Fibroblast of lung (primary cell): ENCODE results near the gene CYP3A5. TPM values are rescaled to one million over a fixed set of nuclear protein-coding genes. Genes with fewer than 3 reads are reported as not detected.

Experiments used
- DNase-seq, 2 donors: peaks; one replicate each; pipeline versions ENCODE4 v3.0.0 to v3.0.0-alpha.2; 2010; ENCODE audit warnings: low read depth in 2 of 2
- H2AFZ ChIP-seq: 2 replicates; pipeline ENCODE4 v1.5.1; 2012; ENCODE audit warnings: low read length, control low read depth, inconsistent platforms
- H3K27ac ChIP-seq: 2 replicates; pipeline ENCODE4 v1.5.1; 2011; ENCODE audit warnings: low read length, control low read depth; ENCODE audit not compliant: insufficient read depth
- H3K27me3 ChIP-seq: 2 replicates; pipeline ENCODE4 v1.5.1; 2011; ENCODE audit warnings: mild to moderate bottlenecking, low read length; ENCODE audit not compliant: control insufficient read depth, insufficient read depth
- H3K36me3 ChIP-seq: 2 replicates; pipeline ENCODE4 v1.5.1; 2011; ENCODE audit warnings: low read length; ENCODE audit not compliant: control insufficient read depth, insufficient read depth
- H3K4me1 ChIP-seq: 2 replicates; pipeline ENCODE4 v1.5.1; 2011; ENCODE audit warnings: low read length; ENCODE audit not compliant: control insufficient read depth, insufficient read depth; ENCODE audit errors: extremely low read depth
- H3K4me2 ChIP-seq: 2 replicates; pipeline ENCODE4 v1.5.1; 2011; ENCODE audit warnings: low read length, control low read depth; ENCODE audit not compliant: insufficient read depth; ENCODE audit errors: extremely low read depth
- H3K4me3 ChIP-seq, 4 experiments: fragments of 200-600 bp in 1 of 4; sonication (generic) in 1 of 4; replicated peaks in 1 of 4; 2 replicates each; pipeline ENCODE4 v1.5.1; 2011 to 2016; ENCODE audit warnings: low read length in 4 of 4, low read depth in 3 of 4, mild to moderate bottlenecking in 3 of 4, control low read depth in 2 of 4, inconsistent platforms in 1 of 4, mixed read lengths in 1 of 4; ENCODE audit not compliant: insufficient read depth in 1 of 4; ENCODE audit errors: control extremely low read depth in 1 of 4
- H3K79me2 ChIP-seq: 2 replicates; pipeline ENCODE4 v1.5.1; 2012; ENCODE audit warnings: mild to moderate bottlenecking, low read length, inconsistent platforms; ENCODE audit not compliant: control insufficient read depth, insufficient read depth
- H3K9ac ChIP-seq: 2 replicates; pipeline ENCODE4 v1.5.1; 2011; ENCODE audit warnings: mild to moderate bottlenecking, low read length, control low read depth; ENCODE audit not compliant: insufficient read depth
- H3K9me3 ChIP-seq: 2 replicates; pipeline ENCODE4 v1.5.1; 2012; ENCODE audit warnings: low read depth, low read length; ENCODE audit not compliant: control insufficient read depth, insufficient read depth
- H4K20me1 ChIP-seq: 2 replicates; pipeline ENCODE4 v1.5.1; 2011; ENCODE audit warnings: low read length; ENCODE audit not compliant: control insufficient read depth, insufficient read depth; ENCODE audit errors: extremely low read depth
- CTCF ChIP-seq, 2 donors: IDR thresholded peaks in 1 of 2; conservative IDR thresholded peaks in 1 of 2; 1 replicate in 1 of 2; 2 replicates in 1 of 2; pipeline ENCODE4 v1.5.1; 2011 to 2012; ENCODE audit warnings: low read length in 2 of 2, control low read depth in 1 of 2, inconsistent platforms in 1 of 2, low read depth in 1 of 2, mild to moderate bottlenecking in 1 of 2
- EZH2 ChIP-seq: IDR thresholded peaks from 2 replicates; pipeline ENCODE4 v1.5.1; 2012; ENCODE audit warnings: low read length, control low read depth, mild to moderate bottlenecking; ENCODE audit errors: missing control alignments
- polyA plus RNA-seq, 2 donors: library from polyadenylated mRNA; depleted of rRNA in 1 of 2; stranded (reverse) in 1 of 2; unstranded in 1 of 2; fragments of >200 nt; gene quantifications; 2 replicates each; pipeline ENCODE4 v1.2.1, GENCODE V29; 2011 to 2012; ENCODE audit warnings: missing spikeins in 1 of 2
- total RNA-seq: library from RNA; depleted of rRNA; stranded (reverse); fragments of >200 nt; gene quantifications from 2 replicates; pipeline ENCODE4 v1.2.1, GENCODE V29; 2014

The CYP3A5 gene
- total and polyA plus RNA-seq, 2 donors (not counting 1 experiment from before 2014, with no cell fraction given): 1.9 to 12.4 TPM

- H3K9me3 ChIP-seq: no peaks in the 10 kb centered on the region
- H3K27me3 ChIP-seq: peaks cover 3% of the 10 kb centered on the region
- peak overlapping the region; percentile 7 for H3K27ac ChIP-seq
- H3K4me3 ChIP-seq: peak overlapping the region in 2 of 4 experiments; percentile 34 to 45
- TF ChIP-seq CTCF (conservative IDR thresholded peaks at IDR 0.05 in 1 of 2, IDR thresholded peaks at IDR 0.05 in 1 of 2; ENCODE audit: low read depth in 1 of 2, low read length in 2 of 2) (no peak), EZH2 (no peak)
- peak overlapping the region; percentile 34 for H2AFZ ChIP-seq
- H4K20me1 ChIP-seq: no peaks in the 10 kb centered on the region
- no peaks in the 10 kb centered on the region for H3K79me2 ChIP-seq
- H3K9ac ChIP-seq: no peak overlapping the region
- H3K4me2 ChIP-seq: peak overlapping the region; percentile 30
- H3K36me3 ChIP-seq: no peaks in the 10 kb centered on the region
- no peaks in the 10 kb centered on the region for H3K4me1 ChIP-seq
- peak; percentile 14 to 17 for DNase-seq
Measured at GRCh38 chr7:99679032-99679399, 780 bp downstream of the CYP3A5 start.

DNA sequence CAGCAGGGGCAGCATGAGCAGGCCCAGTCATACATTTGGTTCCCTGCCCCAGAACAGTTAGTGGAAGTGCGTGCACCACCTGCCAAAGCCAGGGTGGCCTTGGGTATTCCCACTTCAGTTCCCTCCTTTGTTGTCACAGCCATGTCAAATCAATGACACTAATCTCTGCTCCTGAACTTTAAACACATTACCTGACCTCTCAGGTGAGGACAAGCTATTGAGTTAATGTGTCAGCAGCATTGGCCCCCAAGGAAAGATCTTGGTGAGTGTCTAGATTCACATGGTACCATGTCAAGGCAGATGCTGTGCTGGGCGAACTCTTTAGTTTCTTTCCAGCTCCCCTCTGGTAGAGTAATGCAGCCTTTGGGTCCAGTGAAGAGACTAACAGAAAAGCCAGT is 2.1 kb downstream of the CYP3A5 start:
- Histone ChIP-seq H3K9me3 (no peaks in the 10 kb centered on the region), H3K36me3 (no peaks in the 10 kb centered on the region), H3K4me3 (no peak overlapping the region), H3K4me1 (no peaks in the 10 kb centered on the region), H3K9ac (no peak overlapping the region), H3K79me2 (no peaks in the 10 kb centered on the region), H2AFZ (no peak overlapping the region), H3K4me2 (no peak overlapping the region), H3K27me3 (peaks cover 3% of the 10 kb centered on the region), H3K27ac (no peak overlapping the region), H4K20me1 (no peaks in the 10 kb centered on the region)
- TF ChIP-seq EZH2 (no peak), CTCF (conservative IDR thresholded peaks at IDR 0.05 in 1 of 2, IDR thresholded peaks at IDR 0.05 in 1 of 2; ENCODE audit: low read depth in 1 of 2, low read length in 2 of 2) (no peak)
- DNase-seq: no peak

DNA sequence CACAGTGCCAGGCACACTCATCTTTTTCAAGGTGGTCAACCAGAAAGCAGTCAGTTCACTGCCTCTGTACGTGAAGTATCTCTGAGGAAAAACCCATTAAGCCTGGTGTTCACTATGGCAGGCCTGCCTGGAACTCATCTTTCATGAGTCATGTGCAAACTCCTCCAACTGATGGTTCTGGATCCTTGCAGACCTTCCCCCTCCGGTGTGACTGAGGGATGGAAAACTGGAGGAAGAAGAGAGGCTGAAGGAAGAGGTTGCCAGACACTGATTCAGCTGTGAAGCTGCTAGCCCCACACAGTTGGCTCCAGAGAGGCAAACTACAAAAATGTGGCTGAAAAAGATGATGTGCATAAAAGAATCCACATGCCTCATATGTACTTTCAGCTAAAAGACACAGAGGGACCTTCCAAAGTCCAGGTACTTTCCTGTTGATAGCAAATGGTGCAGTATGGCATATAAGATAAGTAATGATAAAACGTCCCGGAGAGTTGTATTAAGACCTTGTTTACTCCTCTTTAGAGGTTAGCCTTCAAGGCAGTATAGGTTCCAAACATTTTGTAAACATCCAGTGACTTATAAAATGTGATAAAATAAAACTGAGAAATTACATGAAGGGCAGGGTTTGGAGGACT is 2.7 kb downstream of the CYP3A5 start:
- no peaks in the 10 kb centered on the region for H3K79me2 ChIP-seq
- H3K9me3 ChIP-seq: no peaks in the 10 kb centered on the region
- no peak overlapping the region for H3K27ac ChIP-seq
- no peak overlapping the region for H2AFZ ChIP-seq
- H3K9ac ChIP-seq: no peak overlapping the region
- peak in 1 of 2 donors; percentile 3 for DNase-seq
- H3K36me3 ChIP-seq: no peaks in the 10 kb centered on the region
- H3K4me3 ChIP-seq: no peak overlapping the region
- H3K27me3 ChIP-seq: peaks cover 3% of the 10 kb centered on the region
- H3K4me1 ChIP-seq: no peaks in the 10 kb centered on the region
- no peak for TF ChIP-seq CTCF (conservative IDR thresholded peaks at IDR 0.05 in 1 of 2, IDR thresholded peaks at IDR 0.05 in 1 of 2; ENCODE audit: low read depth in 1 of 2, low read length in 2 of 2)
- no peak for TF ChIP-seq EZH2
- no peak overlapping the region for H3K4me2 ChIP-seq
- no peaks in the 10 kb centered on the region for H4K20me1 ChIP-seq
